K562 (cell line): ENCODE results near the gene DLGAP1. TPM values are rescaled to one million over a fixed set of nuclear protein-coding genes. Genes with fewer than 3 reads are reported as not detected.

Experiments
- BHLHE40 ChIP-seq: IDR thresholded peaks from 2 replicates; pipeline ENCODE4 v1.6.1; 2011; ENCODE audit warnings: low read length, improper control_type of control experiment
- BRD4 ChIP-seq: fragments of 200-600 bp; sonication (generic); IDR thresholded peaks from 2 replicates; pipeline ENCODE4 v1.6.1; 2017; ENCODE audit warnings: inconsistent platforms
- CBX5 ChIP-seq: IDR thresholded peaks from 2 replicates; pipeline ENCODE4 v1.6.1; 2014; ENCODE audit warnings: low read depth, borderline replicate concordance
- CHCHD3 ChIP-seq: fragments of 250-450 bp; sonication (Bioruptor Pico); IDR thresholded peaks from 2 replicates; pipeline ENCODE4 v2.1.2; 2022; ENCODE audit warnings: mild to moderate bottlenecking
- CHD1 ChIP-seq: fragments of 200-600 bp; sonication (generic); IDR thresholded peaks from one replicate; pipeline ENCODE4 v1.6.1; 2012; ENCODE audit warnings: mild to moderate bottlenecking, moderate library complexity, low read length, inconsistent platforms
- CLOCK ChIP-seq: fragments of 250-450 bp; sonication (Bioruptor Pico); IDR thresholded peaks from 2 replicates; pipeline ENCODE4 v1.4.0; 2020; ENCODE audit warnings: mild to moderate bottlenecking, moderate library complexity, borderline replicate concordance
- GTF2F1 ChIP-seq: IDR thresholded peaks from 2 replicates; pipeline ENCODE4 v1.6.1; 2011; ENCODE audit warnings: low read depth, low read length, improper control_type of control experiment
- NBN ChIP-seq: fragments of 450-650 bp; IDR thresholded peaks from 2 replicates; pipeline ENCODE4 v1.6.1; 2016; ENCODE audit warnings: low read depth, mild to moderate bottlenecking
- PHB ChIP-seq: fragments of 250-450 bp; sonication (Bioruptor Pico); IDR thresholded peaks from 2 replicates; pipeline ENCODE4 v1.5.0; 2021
- PTBP1 ChIP-seq: fragments of 200-400 bp; formaldehyde crosslinking; IDR thresholded peaks from 2 replicates; pipeline ENCODE4 v1.6.1; 2017; ENCODE audit warnings: low read depth, low read length
- RBM17 ChIP-seq: fragments of 200-400 bp; formaldehyde crosslinking; IDR thresholded peaks from 2 replicates; pipeline ENCODE4 v1.6.1; 2017; ENCODE audit warnings: low read depth, mild to moderate bottlenecking, low read length, borderline replicate concordance
- RUNX1 ChIP-seq: sonication (generic); IDR thresholded peaks from 2 replicates; pipeline ENCODE4 v1.6.1; 2016; ENCODE audit warnings: antibody characterized with exemption, low read depth
- SAP30 ChIP-seq: fragments of 200-600 bp; sonication (generic); IDR thresholded peaks from 2 replicates; pipeline ENCODE4 v1.6.1; 2012; ENCODE audit warnings: borderline replicate concordance, low read depth, mild to moderate bottlenecking, moderate library complexity, low read length, control low read depth, inconsistent platforms; ENCODE audit not compliant: insufficient read depth, poor library complexity, severe bottlenecking
- SLC30A9 ChIP-seq: fragments of 250-450 bp; sonication (Bioruptor Pico); IDR thresholded peaks from 2 replicates; pipeline ENCODE4 v1.8.0; 2022; ENCODE audit warnings: mild to moderate bottlenecking, moderate library complexity
- SRSF9 ChIP-seq: fragments of 200-400 bp; formaldehyde crosslinking; IDR thresholded peaks from 2 replicates; pipeline ENCODE4 v1.6.1; 2017; ENCODE audit warnings: low read depth, low read length, borderline replicate concordance
- TARDBP ChIP-seq: fragments of 450-650 bp; IDR thresholded peaks from 2 replicates; pipeline ENCODE4 v1.6.1; 2016
- THRB ChIP-seq: fragments of 450-650 bp; formaldehyde crosslinking; conservative IDR thresholded peaks from 2 replicates; pipeline ENCODE4 v1.4.0; 2022; ENCODE audit warnings: mild to moderate bottlenecking, missing genetic modification characterization
- XRCC4 ChIP-seq: IDR thresholded peaks from one replicate; pipeline ENCODE4 v1.6.1; 2011; ENCODE audit not compliant: insufficient read depth, insufficient read length; ENCODE audit errors: extremely low read depth
- ZBTB43 ChIP-seq: sonication (generic); formaldehyde crosslinking; IDR thresholded peaks from 2 replicates; pipeline ENCODE4 v1.8.0; 2023; ENCODE audit warnings: mild to moderate bottlenecking, missing genetic modification reagents
- ZFP30 ChIP-seq: fragments of 250-450 bp; sonication (Bioruptor Pico); IDR thresholded peaks from 2 replicates; pipeline ENCODE4 v1.8.0; 2022; ENCODE audit warnings: moderate library complexity, mild to moderate bottlenecking, inconsistent platforms, borderline replicate concordance
- ZNF143 ChIP-seq: sonication (generic); formaldehyde crosslinking; IDR thresholded peaks from 2 replicates; pipeline ENCODE4 v1.9.0; 2022; ENCODE audit warnings: mild to moderate bottlenecking, missing genetic modification reagents
- ZNF277 ChIP-seq: fragments of 250-450 bp; sonication (Bioruptor Pico); IDR thresholded peaks from 2 replicates; pipeline ENCODE4 v1.8.0; 2022; ENCODE audit warnings: inconsistent platforms, mild to moderate bottlenecking, moderate library complexity, borderline replicate concordance
- polyA plus RNA-seq, 8 experiments: library from polyadenylated mRNA; depleted of rRNA in 4 of 8; stranded (reverse) in 5 of 8; unstranded in 3 of 8; fragments of >200 nt; fragmentation: Nextera tagmentation in 2 of 8; fragmentation: Illumina TruSeq in 1 of 8; extraction: Ambion mirVana in 2 of 8; extraction: Trizol in 1 of 8; gene quantifications; 2 replicates each; pipeline versions ENCODE4 v1.2.1 to v1.2.3, GENCODE V29; 2011 to 2014; ENCODE audit warnings: inconsistent platforms in 1 of 8, missing spikeins in 1 of 8
- total RNA-seq, 7 experiments: library from RNA; depleted of rRNA in 6 of 7; stranded (reverse); fragments of >200 nt in 6 of 7; fragmentation: Illumina TruSeq in 2 of 7; extraction: Trizol in 2 of 7; gene quantifications; 2 replicates each; pipeline versions ENCODE4 v1.2.1 to v1.2.3, GENCODE V29; 2011 to 2021; ENCODE audit warnings: low replicate concordance in 1 of 7

DLGAP1 gene
- total and polyA plus RNA-seq, 9 of the 15 experiments (the other 6 are each of a cell fraction or from before 2014, with no cell fraction given) = 0.04 to 0.22 (median 0.08) TPM

- TF ChIP-seq BRD4 (peak; percentile 99), PTBP1 (no peak), ZFP30 (CRISPR knock-in tag) (no peak), GTF2F1 (no peak), SAP30 (no peak), ZNF143 (no peak), RBM17 (no peak), RUNX1 (no peak), CBX5 (no peak), THRB (CRISPR knock-in tag) (peak; percentile 59; the same call in 1 of the 2 replicates), ZBTB43 (CRISPR knock-in tag) (no peak), CHCHD3 (CRISPR knock-in tag) (no peak), XRCC4 (no peak), CLOCK (CRISPR knock-in tag) (no peak), ZNF277 (0 out of 2 replicates have a peak, but pooled peaks have one; percentile 10), SLC30A9 (no peak), TARDBP (no peak), SRSF9 (no peak), NBN (no peak), BHLHE40 (no peak), CHD1 (peak; percentile 87), PHB (CRISPR knock-in tag) (no peak)
Observed at GRCh38 chr18:3653263-3653850, 801.8 kb downstream of the DLGAP1 start (continued).
